ENCODE data around the gene SZT2. TPM values are rescaled to one million over a fixed set of nuclear protein-coding genes. Genes with fewer than 3 reads are reported as not detected.

SZT2 gene
- total and polyA plus RNA-seq, 2 of the 13 experiments (the other 11 are each of a cell fraction or from before 2014, with no cell fraction given) = 8.0 to 8.8 TPM

DNA sequence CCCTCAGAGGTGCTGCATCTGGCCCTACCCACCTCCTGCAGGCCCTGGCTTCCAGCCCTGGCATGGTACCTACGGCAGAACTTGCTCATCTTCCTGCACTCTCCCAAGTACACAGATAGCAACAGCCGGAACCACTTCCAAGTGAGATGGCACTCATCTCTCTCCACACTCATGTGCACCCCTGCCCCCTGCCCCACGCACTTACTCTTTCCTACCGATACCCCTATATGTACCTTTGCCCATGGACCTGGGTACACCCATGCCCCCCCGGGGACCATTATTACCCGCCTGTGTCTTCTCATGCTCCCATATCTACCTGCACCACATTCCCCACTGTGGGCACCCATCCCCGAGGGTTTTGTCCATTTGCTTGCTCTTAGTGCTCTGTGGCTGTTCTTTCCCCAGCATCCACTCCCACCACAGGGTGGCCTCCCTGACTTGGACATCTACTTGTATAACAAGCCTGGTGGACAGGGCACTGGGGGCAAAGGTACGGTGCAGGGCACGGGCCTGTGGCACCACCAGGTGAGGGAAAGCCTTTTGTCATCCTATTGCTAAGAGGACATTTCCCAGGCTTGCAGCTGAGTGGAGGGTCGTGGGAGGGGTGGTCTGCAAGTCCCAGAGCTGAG is 49.4 kb downstream of the SZT2 start:
- 93% methylated on average over 10 of the region's 10 CpGs for WGBS (ENCODE audit: low lambda C conversion rate)
- BruUV-seq (replicated peaks) = no TSS peak

GRCh38 chr1:43439781-43440180 is 50.1 kb downstream of the SZT2 start:
- POLR2A ChIA-PET = interaction anchor here (1.2 kb wide), 1 partner anchor 15 kb away, joined by 4 read pairs; no protein-coding TSS in a partner anchor
- H4K20me1 ChIP-seq (ENCODE audit: insufficient read depth, low read length) = no peaks in the 10 kb centered on the region
- intact Hi-C loops (cut with micrococcal nuclease; ENCODE audit: unreplicated experiment) (no loop called here), in situ Hi-C loops (cut with HindIII; ENCODE audit: extremely low pct_ligation_motif_present, low pct_unique_long_range_greater_than_20kb) (no loop called here)
- WGBS (ENCODE audit: low lambda C conversion rate) = 94% methylated on average over 6 of the region's 7 CpGs
- H3K4me3 ChIP-seq (replicated peaks in 1 of 3; ENCODE audit: insufficient read depth in 1 of 3, low read depth in 2 of 3, low read length in 3 of 3) = no peak overlapping the region
- no peak overlapping the region for H3K4me2 ChIP-seq (ENCODE audit: low read depth, low read length)
- ATAC-seq (no peak), FAIRE-seq (no peak), DNase-seq (ENCODE audit: low spot score) (no peak)
- no peak overlapping the region for H3K27ac ChIP-seq (ENCODE audit: extremely low read length, insufficient read depth, low read length)
- no peak overlapping the region for H3K9ac ChIP-seq (ENCODE audit: insufficient read depth, low read depth, low read length)
- peaks cover 8 to 14% of the 10 kb centered on the region in 2 experiments; a peak in 3 of 5 replicates for H3K36me3 ChIP-seq (replicated peaks in 1 of 2; ENCODE audit: control insufficient read depth in 1 of 2, insufficient read depth in 2 of 2, low read length in 2 of 2)
- no TSS peak for BruUV-seq (replicated peaks)
- H2AFZ ChIP-seq (ENCODE audit: low read length) = no peak overlapping the region
- H3K27me3 ChIP-seq (ENCODE audit: control insufficient read depth in 1 of 2, insufficient read depth in 2 of 2, low read length in 2 of 2) = no peaks in the 10 kb centered on the region
- H3K79me2 ChIP-seq (ENCODE audit: insufficient read depth, low read length) = no peaks in the 10 kb centered on the region
- CTCF ChIA-PET (ENCODE audit: low intra/inter-chr PET ratio, low total read pairs) = no interaction called here
- no peaks in the 10 kb centered on the region for H3K4me1 ChIP-seq (ENCODE audit: insufficient read depth, low read length)
- H3K9me3 ChIP-seq (ENCODE audit: low read length) = no peaks in the 10 kb centered on the region
- no peak for TF ChIP-seq MYNN (CRISPR knock-in tag; IDR thresholded peaks at IDR 0.05; ENCODE audit: low read depth)
- no peak for TF ChIP-seq ZNF12 (CRISPR knock-in tag; IDR thresholded peaks at IDR 0.05)
- TF ChIP-seq ZC3H13 (CRISPR knock-in tag; IDR thresholded peaks at IDR 0.05) = no peak
- no peak for TF ChIP-seq ZKSCAN5 (CRISPR knock-in tag; IDR thresholded peaks at IDR 0.05)
- TF ChIP-seq ZNF512 (CRISPR knock-in tag; IDR thresholded peaks at IDR 0.05) = no peak
- TF ChIP-seq, protein P1, sequence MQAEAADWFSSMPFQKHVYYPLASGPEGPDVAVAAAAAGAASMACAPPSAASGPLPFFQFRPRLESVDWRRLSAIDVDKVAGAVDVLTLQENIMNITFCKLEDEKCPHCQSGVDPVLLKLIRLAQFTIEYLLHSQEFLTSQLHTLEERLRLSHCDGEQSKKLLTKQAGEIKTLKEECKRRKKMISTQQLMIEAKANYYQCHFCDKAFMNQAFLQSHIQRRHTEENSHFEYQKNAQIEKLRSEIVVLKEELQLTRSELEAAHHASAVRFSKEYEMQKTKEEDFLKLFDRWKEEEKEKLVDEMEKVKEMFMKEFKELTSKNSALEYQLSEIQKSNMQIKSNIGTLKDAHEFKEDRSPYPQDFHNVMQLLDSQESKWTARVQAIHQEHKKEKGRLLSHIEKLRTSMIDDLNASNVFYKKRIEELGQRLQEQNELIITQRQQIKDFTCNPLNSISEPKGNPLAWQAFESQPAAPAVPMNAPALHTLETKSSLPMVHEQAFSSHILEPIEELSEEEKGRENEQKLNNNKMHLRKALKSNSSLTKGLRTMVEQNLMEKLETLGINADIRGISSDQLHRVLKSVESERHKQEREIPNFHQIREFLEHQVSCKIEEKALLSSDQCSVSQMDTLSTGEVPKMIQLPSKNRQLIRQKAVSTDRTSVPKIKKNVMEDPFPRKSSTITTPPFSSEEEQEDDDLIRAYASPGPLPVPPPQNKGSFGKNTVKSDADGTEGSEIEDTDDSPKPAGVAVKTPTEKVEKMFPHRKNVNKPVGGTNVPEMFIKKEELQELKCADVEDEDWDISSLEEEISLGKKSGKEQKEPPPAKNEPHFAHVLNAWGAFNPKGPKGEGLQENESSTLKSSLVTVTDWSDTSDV (CRISPR knock-in tag; IDR thresholded peaks at IDR 0.05) = no peak
- no peak for TF ChIP-seq SP140L (CRISPR knock-in tag; IDR thresholded peaks at IDR 0.05; ENCODE audit: borderline replicate concordance)

More for the DNA sequence above, 49.4 kb downstream of the SZT2 start:
- Histone ChIP-seq H3K4me1 (ENCODE audit: insufficient read depth, low read length) (no peaks in the 10 kb centered on the region), H3K9ac (ENCODE audit: insufficient read depth, low read depth, low read length) (no peak overlapping the region), H3K27ac (ENCODE audit: extremely low read length, insufficient read depth, low read length) (no peak overlapping the region), H2AFZ (ENCODE audit: low read length) (no peak overlapping the region), H3K79me2 (ENCODE audit: insufficient read depth, low read length) (no peaks in the 10 kb centered on the region), H3K4me2 (ENCODE audit: low read depth, low read length) (no peak overlapping the region), H3K4me3 (replicated peaks in 1 of 3; ENCODE audit: insufficient read depth in 1 of 3, low read depth in 2 of 3, low read length in 3 of 3) (no peak overlapping the region), H3K27me3 (ENCODE audit: control insufficient read depth in 1 of 2, insufficient read depth in 2 of 2, low read length in 2 of 2) (no peaks in the 10 kb centered on the region), H3K36me3 (replicated peaks in 1 of 2; ENCODE audit: control insufficient read depth in 1 of 2, insufficient read depth in 2 of 2, low read length in 2 of 2) (peaks cover 9 to 20% of the 10 kb centered on the region in 2 experiments; a peak in 4 of 5 replicates), H3K9me3 (ENCODE audit: low read length) (no peaks in the 10 kb centered on the region), H4K20me1 (ENCODE audit: insufficient read depth, low read length) (no peaks in the 10 kb centered on the region)
- ChIA-PET CTCF (ENCODE audit: low intra/inter-chr PET ratio, low total read pairs) (no interaction called here), POLR2A (interaction anchor here (1.2 kb wide), 1 partner anchor 16 kb away, joined by 4 read pairs; no protein-coding TSS in a partner anchor)
- in situ Hi-C loops (cut with HindIII; ENCODE audit: extremely low pct_ligation_motif_present, low pct_unique_long_range_greater_than_20kb) (no loop called here), intact Hi-C loops (cut with micrococcal nuclease; ENCODE audit: unreplicated experiment) (no loop called here)
- TF ChIP-seq CTCF (CRISPR knock-in tag; IDR thresholded peaks at IDR 0.05) (peak; percentile 16; the same call in 1 of the 2 replicates), ZFP36L2 (CRISPR knock-in tag; IDR thresholded peaks at IDR 0.05) (no peak)
- FAIRE-seq (no peak), ATAC-seq (no peak), DNase-seq (ENCODE audit: low spot score) (no peak)
